HEK293T (cell line): ENCODE data around the gene CYTL1.

Experiments
- ARNT ChIP-seq: fragments of 450-650 bp; IDR thresholded peaks from 2 replicates; pipeline ENCODE4 v1.6.1; 2017; ENCODE audit warnings: mild to moderate bottlenecking
- BHLHE40 ChIP-seq: fragments of 450-650 bp; IDR thresholded peaks from 2 replicates; pipeline ENCODE4 v1.6.1; 2016; ENCODE audit warnings: mild to moderate bottlenecking, moderate library complexity, borderline replicate concordance
- ELF4 ChIP-seq: fragments of 450-650 bp; IDR thresholded peaks from 2 replicates; pipeline ENCODE4 v1.6.1; 2017; ENCODE audit warnings: antibody characterized with exemption
- FOXM1 ChIP-seq: fragments of 450-650 bp; IDR thresholded peaks from 2 replicates; pipeline ENCODE4 v1.6.1; 2017; ENCODE audit warnings: mild to moderate bottlenecking, borderline replicate concordance
- SP1 ChIP-seq: fragments of 450-650 bp; IDR thresholded peaks from 2 replicates; pipeline ENCODE4 v1.6.1; 2017
- TARDBP ChIP-seq: fragments of 450-650 bp; IDR thresholded peaks from 2 replicates; pipeline ENCODE4 v1.6.1; 2016

GRCh38 chr4:5048721-5049120, 29.5 kb upstream of the CYTL1 start:
- TF ChIP-seq ELF4 (no peak), FOXM1 (no peak), TARDBP (no peak), BHLHE40 (no peak), SP1 (no peak), ARNT (no peak)
